Gastroesophageal sphincter (tissue), 4 donors: ENCODE data around the gene INTS7. TPM values are rescaled to one million over a fixed set of nuclear protein-coding genes. Genes with fewer than 3 reads are reported as not detected.

Source experiments
- ATAC-seq: fragments of 150-250 bp; one replicate; pipeline ENCODE4 v1.9.1; 2016; ENCODE audit warnings: mild to moderate bottlenecking, moderate library complexity
- H3K27ac ChIP-seq, 4 donors: fragments of 200-600 bp; sonication (generic) in 3 of 4; 1 replicate in 3 of 4; 2 replicates in 1 of 4; pipeline ENCODE4 v1.5.1; 2016 to 2019
- H3K27me3 ChIP-seq: fragments of 200-600 bp; sonication (generic); one replicate; pipeline ENCODE4 v1.5.1; 2019
- H3K36me3 ChIP-seq, 2 donors: fragments of 200-600 bp; sonication (generic); one replicate each; pipeline ENCODE4 v1.5.1; 2019; ENCODE audit warnings: control low read depth in 1 of 2
- H3K4me1 ChIP-seq, 3 donors: fragments of 200-600 bp; sonication (generic); 1 replicate in 2 of 3; 2 replicates in 1 of 3; pipeline ENCODE4 v1.5.1; 2016 to 2019; ENCODE audit warnings: control low read depth in 2 of 3
- H3K4me3 ChIP-seq, 2 donors: fragments of 200-600 bp; sonication (generic); one replicate each; pipeline ENCODE4 v1.5.1; 2019; ENCODE audit warnings: mild to moderate bottlenecking in 1 of 2, moderate library complexity in 1 of 2
- H3K9me3 ChIP-seq, 3 donors: fragments of 200-600 bp; sonication (generic); one replicate each; pipeline ENCODE4 v1.5.1; 2017 to 2019; ENCODE audit warnings: control low read depth in 2 of 3
- CTCF ChIP-seq, 4 experiments: fragments of 200-600 bp in 2 of 4; fragments of 450-650 bp in 2 of 4; sonication (generic) in 1 of 4; IDR thresholded peaks; one replicate each; pipeline ENCODE4 v1.5.1; 2017 to 2019; ENCODE audit warnings: antibody characterized with exemption in 4 of 4, mild to moderate bottlenecking in 2 of 4, moderate library complexity in 2 of 4
- EP300 ChIP-seq: sonication (generic); formaldehyde crosslinking; IDR thresholded peaks from one replicate; pipeline ENCODE4 v1.6.1; 2017; ENCODE audit warnings: antibody characterized with exemption, mild to moderate bottlenecking
- POLR2A ChIP-seq, 2 donors: fragments of 450-650 bp; IDR thresholded peaks; one replicate each; pipeline ENCODE4 v1.6.1; 2017; ENCODE audit warnings: antibody characterized with exemption in 2 of 2, mild to moderate bottlenecking in 2 of 2, moderate library complexity in 1 of 2
- POLR2AphosphoS5 ChIP-seq: sonication (generic); formaldehyde crosslinking; IDR thresholded peaks from one replicate; pipeline ENCODE4 v1.6.1; 2017; ENCODE audit warnings: antibody characterized with exemption
- WGBS, 2 donors: methylation state at CpG; one replicate each; pipeline ENCODE4 v1.1.5; 2018; ENCODE audit warnings: low coverage in 1 of 2; 5-methylcytosine and 5-hydroxymethylcytosine counted together
- total RNA-seq, 4 donors: library from RNA; depleted of rRNA; stranded (reverse); fragments of >200 nt; gene quantifications; one replicate each; pipeline ENCODE4 v1.1.0, GENCODE V29; 2016

The INTS7 gene
- total RNA-seq, 4 donors from 2014 or later = 6.1 to 14.2 (median 8.2) TPM

DNA sequence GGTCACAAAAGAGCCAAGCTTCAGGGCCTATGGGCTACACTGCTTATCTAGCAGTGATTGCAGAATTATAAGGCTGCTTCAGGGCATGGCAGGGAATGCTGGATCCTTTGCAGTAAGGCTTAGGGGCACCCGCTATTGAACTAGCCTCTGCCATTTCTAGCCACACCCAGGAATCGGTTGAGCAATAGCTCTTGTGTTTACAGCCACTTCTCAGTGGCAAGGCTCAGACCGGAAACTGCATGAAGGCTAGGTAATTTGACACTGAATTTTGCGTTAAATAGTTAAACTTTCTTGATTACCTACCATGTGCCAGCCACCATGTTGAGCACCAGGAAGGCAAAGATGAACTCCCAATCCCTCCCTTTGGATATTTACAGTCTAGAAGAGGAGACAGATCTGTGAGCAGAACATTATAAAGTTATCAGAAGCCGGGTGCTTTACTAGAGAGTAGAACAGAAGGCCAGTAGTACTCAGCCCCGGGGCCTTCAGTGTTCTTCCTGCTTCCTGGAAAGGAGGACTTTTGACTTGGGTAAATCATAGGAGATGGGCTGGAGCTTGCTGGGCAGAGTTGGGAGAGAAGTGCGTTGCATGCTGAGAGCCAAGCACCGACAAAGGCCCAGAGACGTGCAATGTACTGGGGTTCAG is 106.2 kb downstream of the INTS7 start:
- Histone ChIP-seq H3K36me3 (no peaks in the 10 kb centered on the region), H3K27me3 (peaks cover 30% of the 10 kb centered on the region), H3K27ac (no peak overlapping the region), H3K9me3 (no peaks in the 10 kb centered on the region), H3K4me3 (no peak overlapping the region), H3K4me1 (no peaks in the 10 kb centered on the region)
- no peak for TF ChIP-seq POLR2A (IDR thresholded peaks at IDR 0.05)
- no peak for TF ChIP-seq CTCF (IDR thresholded peaks at IDR 0.05)
- WGBS, 2 donors = 71% methylated on average over 4 to 7 of the region's 9 CpGs
- ATAC-seq = no peak

- H3K27ac ChIP-seq = no peak overlapping the region
- H3K4me1 ChIP-seq = no peaks in the 10 kb centered on the region
- no peak overlapping the region for H3K4me3 ChIP-seq
- H3K27me3 ChIP-seq = peaks cover 30% of the 10 kb centered on the region
- H3K9me3 ChIP-seq = no peaks in the 10 kb centered on the region
- WGBS, 2 donors = 57 to 86% methylated on average over 1 of the region's 1 CpG
- no peak for ATAC-seq
- TF ChIP-seq POLR2A (IDR thresholded peaks at IDR 0.05) (no peak), EP300 (no peak), POLR2AphosphoS5 (no peak), CTCF (IDR thresholded peaks at IDR 0.05) (no peak)
- no peaks in the 10 kb centered on the region for H3K36me3 ChIP-seq
Observed at GRCh38 chr1:211928290-211928801, 107.0 kb downstream of the INTS7 start.

GRCh38 chr1:211925016-211925415 is 110.3 kb downstream of the INTS7 start:
- H3K27me3 ChIP-seq = peaks cover 2% of the 10 kb centered on the region
- H3K9me3 ChIP-seq = no peaks in the 10 kb centered on the region
- no peak for TF ChIP-seq CTCF (IDR thresholded peaks at IDR 0.05)
- TF ChIP-seq POLR2AphosphoS5 = no peak
- TF ChIP-seq POLR2A (IDR thresholded peaks at IDR 0.05) = no peak
- TF ChIP-seq EP300 = no peak
- H3K36me3 ChIP-seq = no peaks in the 10 kb centered on the region
- H3K27ac ChIP-seq = no peak overlapping the region
- H3K4me3 ChIP-seq = no peak overlapping the region
- no peak for ATAC-seq
- peaks cover 0 to 5% (median 0%) of the 10 kb centered on the region in 3 donors for H3K4me1 ChIP-seq
- 65% methylated on average over 2 to 4 of the region's 7 CpGs for WGBS, 2 donors

- no peaks in the 10 kb centered on the region for H3K27me3 ChIP-seq
- no peak overlapping the region for H3K4me3 ChIP-seq
- no peaks in the 10 kb centered on the region for H3K36me3 ChIP-seq
- H3K4me1 ChIP-seq = peaks cover 0 to 9% (median 0%) of the 10 kb centered on the region in 3 donors
- TF ChIP-seq CTCF (IDR thresholded peaks at IDR 0.05) (no peak), POLR2AphosphoS5 (no peak), EP300 (no peak), POLR2A (IDR thresholded peaks at IDR 0.05) (no peak)
- no peak for ATAC-seq
- no peaks in the 10 kb centered on the region for H3K9me3 ChIP-seq
- 76 to 100% methylated on average over 1 to 4 of the region's 10 CpGs for WGBS, 2 donors
- no peak overlapping the region for H3K27ac ChIP-seq
Observed at GRCh38 chr1:211924256-211924655, 111.1 kb downstream of the INTS7 start.

DNA sequence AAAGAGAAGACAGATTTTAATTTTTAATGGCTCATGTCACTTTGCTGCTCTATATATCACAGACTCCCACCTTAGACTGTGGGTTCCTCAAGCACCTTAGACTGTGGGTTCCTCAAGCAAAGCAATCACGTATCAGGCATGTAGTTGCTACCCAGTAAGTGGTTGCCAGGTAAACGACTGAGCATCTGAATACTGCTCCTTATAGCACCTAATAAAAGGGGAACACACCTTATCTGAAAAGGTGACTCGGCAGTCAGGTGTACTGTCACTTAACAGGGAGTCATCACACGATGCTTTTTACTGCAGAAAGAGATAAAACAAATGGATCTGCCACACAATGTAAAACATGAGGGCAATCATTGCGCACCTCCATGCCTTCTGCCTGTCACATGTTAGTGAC is 112.3 kb downstream of the INTS7 start:
- Histone ChIP-seq H3K4me3 (no peak overlapping the region), H3K9me3 (no peaks in the 10 kb centered on the region), H3K27me3 (no peaks in the 10 kb centered on the region), H3K36me3 (no peaks in the 10 kb centered on the region), H3K4me1 (peaks cover 0 to 9% (median 0%) of the 10 kb centered on the region in 3 donors), H3K27ac (no peak overlapping the region)
- WGBS, 2 donors = 79 to 100% methylated on average over 1 to 5 of the region's 5 CpGs
- TF ChIP-seq POLR2A (IDR thresholded peaks at IDR 0.05) = no peak
- no peak for TF ChIP-seq CTCF (IDR thresholded peaks at IDR 0.05)
- TF ChIP-seq POLR2AphosphoS5 = no peak
- ATAC-seq = no peak
